Astrocyte (in vitro differentiated cells and primary cell): ENCODE data around the gene MSANTD4.

Source experiments
- EZH2 ChIP-seq: IDR thresholded peaks from 2 replicates; pipeline ENCODE4 v1.6.1; 2012; ENCODE audit warnings: mild to moderate bottlenecking, low read length, inconsistent platforms; ENCODE audit not compliant: insufficient read depth
- TF ChIP-seq, protein P1 (sequence below): IDR thresholded peaks from 2 replicates; pipeline ENCODE4 v1.5.1; 2011; ENCODE audit warnings: low read depth, mild to moderate bottlenecking, inconsistent platforms, low read length, moderate library complexity; ENCODE audit not compliant: insufficient read depth

DNA sequence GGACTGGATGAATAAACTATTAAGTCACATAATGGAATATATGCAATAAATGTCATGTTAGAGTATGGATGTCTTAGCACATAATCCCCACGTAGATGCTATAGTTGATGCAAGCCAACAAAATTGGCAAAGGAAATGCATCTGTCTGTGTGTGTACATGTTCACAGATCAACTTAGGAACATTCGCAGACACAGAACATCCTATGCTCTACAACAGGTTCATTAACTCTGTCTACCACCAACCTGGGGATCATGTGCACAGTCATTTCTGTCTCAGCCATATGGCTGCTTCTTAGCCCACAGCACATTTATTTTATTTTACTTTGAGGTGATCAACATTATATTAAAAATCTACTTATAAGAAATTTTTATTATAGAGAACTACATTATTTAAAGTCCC lies 4.9 kb downstream of the MSANTD4 start:
- no peak for TF ChIP-seq EZH2
- TF ChIP-seq, protein P1, sequence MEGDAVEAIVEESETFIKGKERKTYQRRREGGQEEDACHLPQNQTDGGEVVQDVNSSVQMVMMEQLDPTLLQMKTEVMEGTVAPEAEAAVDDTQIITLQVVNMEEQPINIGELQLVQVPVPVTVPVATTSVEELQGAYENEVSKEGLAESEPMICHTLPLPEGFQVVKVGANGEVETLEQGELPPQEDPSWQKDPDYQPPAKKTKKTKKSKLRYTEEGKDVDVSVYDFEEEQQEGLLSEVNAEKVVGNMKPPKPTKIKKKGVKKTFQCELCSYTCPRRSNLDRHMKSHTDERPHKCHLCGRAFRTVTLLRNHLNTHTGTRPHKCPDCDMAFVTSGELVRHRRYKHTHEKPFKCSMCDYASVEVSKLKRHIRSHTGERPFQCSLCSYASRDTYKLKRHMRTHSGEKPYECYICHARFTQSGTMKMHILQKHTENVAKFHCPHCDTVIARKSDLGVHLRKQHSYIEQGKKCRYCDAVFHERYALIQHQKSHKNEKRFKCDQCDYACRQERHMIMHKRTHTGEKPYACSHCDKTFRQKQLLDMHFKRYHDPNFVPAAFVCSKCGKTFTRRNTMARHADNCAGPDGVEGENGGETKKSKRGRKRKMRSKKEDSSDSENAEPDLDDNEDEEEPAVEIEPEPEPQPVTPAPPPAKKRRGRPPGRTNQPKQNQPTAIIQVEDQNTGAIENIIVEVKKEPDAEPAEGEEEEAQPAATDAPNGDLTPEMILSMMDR, result no peak
